GM12801 (cell line): ENCODE measurements around the gene CSN2.

ENCODE experiments used
- CTCF ChIP-seq: IDR thresholded peaks from one replicate; pipeline ENCODE4 v1.5.1; 2011; ENCODE audit warnings: control low read depth; ENCODE audit not compliant: insufficient read length; ENCODE audit errors: extremely low read depth

The CSN2 gene

GRCh38 chr4:69934150-69934549, 31.4 kb downstream of the CSN2 start:
- no peak for TF ChIP-seq CTCF

GRCh38 chr4:69930768-69931167, 34.8 kb downstream of the CSN2 start, which contains the start of gene CSN1S1:
TSS of gene CSN1S1 (plus strand) at chr4:69931068. CDS start at chr4:69932556, 1,488 bp downstream.
- TF ChIP-seq CTCF: no peak

GRCh38 chr4:69920874-69921273, 44.7 kb downstream of the CSN2 start:
- no peak for TF ChIP-seq CTCF

GRCh38 chr4:69910016-69910782, 55.3 kb downstream of the CSN2 start:
- no peak for TF ChIP-seq CTCF

DNA sequence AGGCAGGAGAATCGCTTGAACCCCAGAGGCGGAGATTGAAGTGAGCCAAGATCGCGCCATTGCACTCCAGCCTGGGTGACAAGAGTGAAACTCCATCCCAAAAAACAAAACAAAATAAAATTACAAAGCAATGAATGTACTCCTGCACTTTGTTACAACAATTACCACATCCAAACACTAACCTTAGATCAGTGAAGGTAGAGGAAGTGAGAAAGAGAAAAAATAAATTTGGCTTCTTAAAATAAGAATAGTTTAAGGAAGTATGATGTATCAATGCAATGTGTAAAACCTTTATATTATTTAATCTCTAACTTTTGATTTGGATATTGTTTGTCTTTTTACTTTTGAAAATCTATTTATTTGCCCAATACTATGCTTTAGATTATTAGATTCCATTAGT, 56.3 kb downstream of the CSN2 start:
- no peak for TF ChIP-seq CTCF

DNA sequence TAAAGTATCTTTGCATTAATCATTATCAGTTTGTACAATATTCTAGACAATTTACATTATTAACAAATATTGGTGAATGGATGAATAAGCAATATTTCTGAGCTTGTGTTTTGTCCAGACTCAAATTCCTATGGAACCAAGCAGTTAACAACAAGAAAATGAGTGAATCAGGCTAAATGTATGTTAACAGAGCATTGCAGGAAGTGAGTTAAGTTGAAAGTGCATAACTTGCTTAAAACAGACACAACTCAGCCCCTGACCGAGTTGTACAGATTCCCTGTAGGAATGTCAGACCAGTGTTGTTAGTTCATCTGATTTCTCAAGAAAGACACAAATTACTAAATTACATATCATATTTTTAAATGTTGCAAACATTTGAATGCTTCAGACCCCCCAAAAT, 58.4 kb downstream of the CSN2 start:
- TF ChIP-seq CTCF: no peak
